GM23248 (cell line): ENCODE measurements around the gene RELL1.

Source experiments
- EZH2 ChIP-seq: fragments of 200-600 bp; sonication (generic); IDR thresholded peaks from 2 replicates; pipeline ENCODE4 v1.6.1; 2018; ENCODE audit warnings: antibody characterized with exemption, mild to moderate bottlenecking; ENCODE audit not compliant: insufficient read depth, poor library complexity, severe bottlenecking
- EZH2phosphoT487 ChIP-seq: fragments of 200-600 bp; sonication (generic); IDR thresholded peaks from 2 replicates; pipeline ENCODE4 v1.6.1; 2018; ENCODE audit warnings: antibody characterized with exemption, moderate library complexity, mild to moderate bottlenecking, low read depth; ENCODE audit not compliant: insufficient read depth

DNA sequence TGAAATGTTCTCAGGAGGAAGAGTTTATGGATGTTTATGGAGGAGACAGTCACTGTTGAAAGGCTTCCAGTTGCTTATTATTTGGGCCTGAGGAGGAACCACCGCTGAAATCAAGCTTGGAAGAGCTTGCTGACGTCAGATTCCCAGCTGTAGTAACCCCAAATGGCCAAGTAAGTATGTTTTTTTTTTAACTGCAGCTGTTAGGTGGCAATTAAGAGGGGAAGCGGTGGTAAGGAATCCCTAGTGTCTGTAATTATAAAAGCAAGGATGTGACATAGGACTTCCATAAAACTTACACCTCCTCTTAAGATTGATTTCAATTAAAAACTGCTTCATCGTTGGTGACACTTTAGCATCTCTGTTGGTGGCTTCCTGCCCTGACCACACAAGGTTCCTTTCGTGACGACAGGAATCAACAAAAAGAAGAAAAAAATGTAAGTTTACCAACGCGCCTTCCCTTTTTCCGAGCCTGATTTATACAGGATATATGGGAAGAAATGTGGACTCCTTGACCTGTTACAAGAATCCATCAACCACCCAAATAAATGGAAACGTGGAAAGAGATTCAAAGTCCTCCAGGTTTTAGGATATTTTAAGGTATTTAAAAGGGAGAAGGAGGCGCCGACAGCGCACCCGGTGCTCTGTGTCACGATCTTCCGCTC, 884 bp downstream of the RELL1 start:
- TF ChIP-seq EZH2 (no peak), EZH2phosphoT487 (no peak)
